Upper lobe of left lung (tissue), 6 donors: ENCODE results near the gene PEX5L. TPM values are rescaled to one million over a fixed set of nuclear protein-coding genes. Genes with fewer than 3 reads are reported as not detected.

Source experiments
- ATAC-seq, 2 donors: fragments of 200-7000 bp; cut with Tn5 transposase; one replicate each; pipeline ENCODE4 v1.9.1; 2022; ENCODE audit warnings: mild to moderate bottlenecking in 2 of 2, moderate library complexity in 2 of 2; ENCODE audit not compliant: low FRiP score in 2 of 2
- DNase-seq, 2 donors: peaks; one replicate each; pipeline ENCODE4 v3.0.0-alpha.2; 2019 to 2020
- H3K27ac ChIP-seq, 4 donors: fragments of 200-600 bp; sonication (generic); one replicate each; pipeline ENCODE4 v1.5.1; 2016 to 2019
- H3K27me3 ChIP-seq, 4 donors: fragments of 200-600 bp; sonication (generic); one replicate each; pipeline ENCODE4 v1.5.1; 2017 to 2019
- H3K36me3 ChIP-seq, 4 donors: fragments of 200-600 bp; sonication (generic); one replicate each; pipeline ENCODE4 v1.5.1; 2016 to 2019
- H3K4me1 ChIP-seq, 4 donors: fragments of 200-600 bp; sonication (generic); one replicate each; pipeline ENCODE4 v1.5.1; 2018 to 2019
- H3K4me3 ChIP-seq, 4 donors: fragments of 200-600 bp; sonication (generic); one replicate each; pipeline ENCODE4 v1.5.1; 2017 to 2019; ENCODE audit warnings: mild to moderate bottlenecking in 2 of 4, moderate library complexity in 1 of 4
- H3K9me3 ChIP-seq, 4 donors: fragments of 200-600 bp; sonication (generic); one replicate each; pipeline ENCODE4 v1.5.1; 2018 to 2019
- CTCF ChIP-seq, 6 experiments: fragments of 450-650 bp in 4 of 6; fragments of 200-600 bp in 2 of 6; sonication (generic) in 2 of 6; IDR thresholded peaks; one replicate each; pipeline ENCODE4 v1.5.1; 2016 to 2019; ENCODE audit warnings: antibody characterized with exemption in 6 of 6
- EP300 ChIP-seq, 4 donors: sonication (generic); formaldehyde crosslinking; IDR thresholded peaks; one replicate each; pipeline ENCODE4 v1.5.1; 2017; ENCODE audit warnings: antibody characterized with exemption in 4 of 4, control low read depth in 2 of 4
- POLR2A ChIP-seq, 4 donors: fragments of 450-650 bp; IDR thresholded peaks; one replicate each; pipeline ENCODE4 v1.5.1; 2016 to 2017; ENCODE audit warnings: antibody characterized with exemption in 4 of 4, mild to moderate bottlenecking in 2 of 4
- POLR2AphosphoS5 ChIP-seq, 2 donors: sonication (generic); formaldehyde crosslinking; IDR thresholded peaks; one replicate each; pipeline ENCODE4 v1.5.1; 2017; ENCODE audit warnings: antibody characterized with exemption in 2 of 2
- WGBS, 2 donors: methylation state at CpG; one replicate each; pipeline ENCODE4 v1.1.5; 2017 to 2018; 5-methylcytosine and 5-hydroxymethylcytosine counted together
- total RNA-seq, 6 donors: library from RNA; depleted of rRNA in 4 of 6; stranded (reverse); fragments of >200 nt in 4 of 6; gene quantifications; one replicate each; pipeline versions ENCODE4 v1.1.0 to v1.2.1, GENCODE V29; 2016 to 2021
- donor health status: DM: no; HTN: no; CAD: no; lungs with moderate emphysema.
- donor health status: DM: no; HTN: yes; CAD: no; lungs with severe emphysema.

PEX5L gene
- total RNA-seq, 6 donors from 2014 or later, result not detected

DNA sequence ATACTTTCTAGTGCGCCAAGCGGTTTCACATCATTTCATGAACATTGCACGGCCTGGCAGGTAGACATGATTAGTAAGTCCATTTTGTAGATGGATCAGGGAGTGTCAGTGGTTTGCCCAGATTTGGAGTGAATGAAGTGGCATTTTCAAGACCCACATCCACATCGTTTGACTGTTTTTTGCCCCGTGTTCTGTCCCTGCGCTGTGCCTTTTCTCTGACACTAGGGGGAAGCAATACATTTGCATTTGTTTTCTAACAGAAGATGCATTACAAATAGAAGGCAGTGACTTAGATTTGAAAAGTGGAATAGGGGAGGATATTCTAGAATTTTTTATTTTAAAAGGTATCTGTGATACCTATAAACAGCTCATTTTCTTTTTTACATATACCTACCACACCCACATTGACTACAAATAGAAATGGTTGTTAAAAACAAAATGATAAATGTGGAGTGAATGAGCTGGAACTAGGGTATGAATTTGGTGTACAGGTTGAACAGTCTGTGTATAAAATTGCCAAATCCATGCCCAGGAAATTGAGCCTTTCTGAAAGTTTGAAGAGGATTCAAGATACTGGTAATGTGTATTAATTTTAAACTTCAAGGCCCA is 285.9 kb downstream of the PEX5L start:
- TF ChIP-seq CTCF (IDR thresholded peaks at IDR 0.05) (peak in 4 of 6 experiments; percentile 10 to 29 (median 21)), EP300 (IDR thresholded peaks at IDR 0.05) (no peak)
- 72% methylated on average over 6 of the region's 6 CpGs for WGBS, 2 donors
- Histone ChIP-seq H3K36me3 (peaks cover 0 to 21% (median 3%) of the 10 kb centered on the region in 4 donors), H3K4me3 (no peak overlapping the region), H3K27ac (no peak overlapping the region), H3K4me1 (no peaks in the 10 kb centered on the region), H3K27me3 (no peaks in the 10 kb centered on the region), H3K9me3 (no peaks in the 10 kb centered on the region)
- no peak for ATAC-seq
- no peak for DNase-seq

- 72 to 76% methylated on average over 5 of the region's 5 CpGs for WGBS, 2 donors
- peaks cover 0 to 28% (median 12%) of the 10 kb centered on the region in 4 donors for H3K36me3 ChIP-seq
Measured at GRCh38 chr3:179745716-179746115, 291.0 kb downstream of the PEX5L start.

DNA sequence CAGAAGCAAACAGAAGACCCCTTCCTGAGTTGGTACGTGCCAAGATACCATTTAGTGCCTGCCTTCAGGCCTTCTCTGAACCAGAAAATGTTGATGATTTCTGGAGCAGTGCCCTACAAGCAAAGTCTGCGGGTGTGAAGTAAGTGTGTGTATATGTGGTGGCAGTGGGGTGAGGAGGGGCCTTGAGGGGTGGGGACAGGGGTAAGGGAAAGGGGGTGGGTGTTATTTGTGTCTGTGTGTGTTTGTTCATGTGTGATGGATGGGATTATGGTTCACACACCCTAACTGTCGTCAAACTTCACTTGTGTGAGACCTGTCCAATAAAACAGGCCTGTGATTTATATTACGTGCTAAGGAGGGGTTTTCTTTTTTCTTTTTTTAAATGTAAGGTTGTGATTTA is 291.7 kb downstream of the PEX5L start:
- Histone ChIP-seq H3K4me3 (no peak overlapping the region), H3K36me3 (peaks cover 0 to 28% (median 12%) of the 10 kb centered on the region in 4 donors), H3K27me3 (no peaks in the 10 kb centered on the region), H3K27ac (no peak overlapping the region), H3K9me3 (no peaks in the 10 kb centered on the region), H3K4me1 (no peaks in the 10 kb centered on the region)
- ATAC-seq, result no peak
- no peak for DNase-seq
- TF ChIP-seq POLR2A (IDR thresholded peaks at IDR 0.05), result no peak
- TF ChIP-seq EP300 (IDR thresholded peaks at IDR 0.05), result no peak
- no peak for TF ChIP-seq POLR2AphosphoS5 (IDR thresholded peaks at IDR 0.05)
- no peak for TF ChIP-seq CTCF (IDR thresholded peaks at IDR 0.05)
- 85 to 91% methylated on average over 4 of the region's 4 CpGs for WGBS, 2 donors

More at GRCh38 chr3:179745716-179746115, 291.0 kb downstream of the PEX5L start:
- H3K27me3 ChIP-seq, result no peaks in the 10 kb centered on the region
- ATAC-seq (no peak), DNase-seq (no peak)
- no peak overlapping the region for H3K4me3 ChIP-seq
- H3K4me1 ChIP-seq, result no peaks in the 10 kb centered on the region
- TF ChIP-seq EP300 (IDR thresholded peaks at IDR 0.05) (no peak), CTCF (IDR thresholded peaks at IDR 0.05) (no peak), POLR2A (IDR thresholded peaks at IDR 0.05) (no peak), POLR2AphosphoS5 (IDR thresholded peaks at IDR 0.05) (no peak)
- H3K27ac ChIP-seq, result no peak overlapping the region
- no peaks in the 10 kb centered on the region for H3K9me3 ChIP-seq
